GM12872 (cell line): ENCODE data around the gene HOXB5.

Experiments used
- CTCF ChIP-seq: IDR thresholded peaks from 3 replicates; pipeline ENCODE4 v1.5.1; 2011; ENCODE audit warnings: low read depth, mild to moderate bottlenecking, low read length, moderate library complexity; ENCODE audit not compliant: insufficient read depth

The HOXB5 gene

GRCh38 chr17:48606892-48607614 is 13.5 kb upstream of the HOXB5 start:
- no peak for TF ChIP-seq CTCF

DNA sequence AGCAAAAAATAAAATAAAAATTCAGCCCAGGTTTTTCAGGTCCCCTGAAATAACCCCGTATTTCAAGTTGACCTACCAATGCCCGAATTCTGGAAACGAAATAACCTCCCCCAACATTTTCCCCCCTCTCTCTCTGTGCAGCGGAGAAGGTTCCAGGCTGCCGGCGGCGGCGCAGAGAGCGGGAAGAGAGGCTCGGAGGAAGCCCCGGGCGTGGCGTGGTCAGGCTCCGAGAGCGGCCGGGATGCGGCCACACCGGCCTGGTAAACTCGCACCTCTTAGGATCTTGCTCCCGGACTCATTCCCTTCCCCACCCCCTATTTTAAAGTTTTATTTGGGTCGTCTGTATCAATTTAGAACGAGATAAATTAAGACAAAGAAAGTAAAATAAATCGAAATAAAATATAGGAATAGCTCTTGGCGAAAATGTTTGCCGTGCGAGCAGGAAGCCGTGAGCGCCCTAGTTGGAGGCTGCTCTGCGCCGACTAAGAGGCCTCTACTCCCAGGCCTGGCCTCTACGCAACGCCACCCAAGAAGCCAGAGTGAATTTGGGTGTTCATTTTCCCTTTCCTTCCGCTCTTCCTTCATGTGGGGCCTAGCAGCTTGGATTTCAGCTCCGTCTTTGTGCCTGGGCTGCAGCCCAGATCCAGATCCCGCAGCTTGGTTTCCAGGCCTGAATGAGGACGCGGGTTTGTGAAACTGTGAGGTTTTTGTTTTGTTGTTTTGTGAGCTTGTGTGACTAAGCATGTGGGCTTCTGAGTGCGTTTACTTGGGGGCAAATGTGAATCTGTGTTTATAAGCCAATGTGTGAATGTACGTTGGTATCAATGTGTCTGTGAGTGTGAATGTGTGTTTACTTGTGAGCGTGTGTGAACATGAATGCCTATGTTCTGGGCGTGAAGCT is 12.7 kb upstream of the HOXB5 start:
- no peak for TF ChIP-seq CTCF

- no peak for TF ChIP-seq CTCF
Observed at GRCh38 chr17:48605409-48605919, 11.9 kb upstream of the HOXB5 start.

DNA sequence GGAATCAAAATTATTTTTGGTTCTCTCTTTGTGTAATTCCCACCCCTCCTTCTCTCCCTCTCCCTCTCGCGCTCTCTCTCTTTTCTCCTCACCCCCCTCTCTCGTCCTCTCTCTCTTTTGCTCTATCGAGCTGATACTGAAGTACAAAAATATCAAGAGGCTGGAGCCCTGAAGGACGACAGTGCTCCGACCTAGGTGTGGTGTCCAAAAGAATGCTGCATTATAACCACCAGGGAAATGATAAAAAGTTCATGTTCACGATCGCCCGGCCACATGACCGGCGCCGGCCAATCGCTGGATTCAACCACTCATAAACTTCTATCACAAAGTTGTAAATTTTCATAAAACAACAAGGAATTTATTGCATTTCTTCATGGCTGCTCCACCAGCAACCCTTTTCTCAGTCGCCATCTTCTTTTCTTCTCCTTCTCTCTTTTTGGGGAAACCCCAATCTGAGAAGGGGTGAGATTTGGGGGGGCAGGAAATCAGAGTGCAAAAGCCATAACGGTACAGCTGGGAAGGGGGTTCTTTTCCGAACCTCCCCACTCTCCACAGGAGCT is 11.3 kb upstream of the HOXB5 start, which contains the start of gene HOXB6:
Gene HOXB6 (minus strand): TSS at position 217 of the 560 bp plus-strand sequence. CDS start 6,836 bp downstream, outside the sequence.
- TF ChIP-seq CTCF: no peak

DNA sequence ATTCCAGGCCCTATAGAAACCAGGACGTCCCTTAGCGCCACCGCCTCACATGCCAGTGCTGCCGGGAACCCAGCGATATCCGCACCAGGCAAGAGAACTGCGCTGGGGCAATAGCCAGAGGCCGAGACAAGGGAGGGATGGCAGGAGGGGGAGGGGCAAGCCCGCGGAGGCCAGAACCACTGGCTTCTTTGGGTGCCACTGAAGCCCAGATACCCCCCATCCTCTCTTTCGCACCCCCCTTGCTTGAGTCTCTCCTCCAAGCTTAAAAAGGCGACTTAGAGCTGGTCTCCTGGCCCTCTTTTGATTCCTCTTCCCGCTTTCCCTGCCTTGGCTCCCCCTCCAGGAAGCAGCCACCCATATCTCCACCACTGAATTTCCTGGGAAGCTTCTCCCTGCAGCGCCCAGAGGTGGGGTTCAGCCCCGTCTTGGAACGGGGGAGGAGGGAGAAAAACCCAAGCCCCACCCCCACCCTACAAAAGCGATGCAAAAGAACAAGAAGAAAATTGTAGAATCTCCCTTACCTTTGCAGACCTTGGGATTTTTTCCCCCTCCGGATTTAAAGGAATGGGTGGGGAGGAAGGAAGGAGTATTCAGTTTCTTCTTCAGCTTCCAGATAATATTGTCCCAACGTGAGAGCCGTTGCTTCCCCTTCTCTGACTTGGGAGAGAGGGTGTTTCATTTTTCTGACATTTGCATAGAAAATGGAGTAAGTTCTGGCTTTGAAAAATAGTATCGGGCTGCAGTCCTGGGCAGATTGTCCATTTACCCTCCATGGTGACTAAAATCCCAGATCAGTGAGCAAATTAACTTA is 10.6 kb upstream of the HOXB5 start:
- TF ChIP-seq CTCF: no peak

DNA sequence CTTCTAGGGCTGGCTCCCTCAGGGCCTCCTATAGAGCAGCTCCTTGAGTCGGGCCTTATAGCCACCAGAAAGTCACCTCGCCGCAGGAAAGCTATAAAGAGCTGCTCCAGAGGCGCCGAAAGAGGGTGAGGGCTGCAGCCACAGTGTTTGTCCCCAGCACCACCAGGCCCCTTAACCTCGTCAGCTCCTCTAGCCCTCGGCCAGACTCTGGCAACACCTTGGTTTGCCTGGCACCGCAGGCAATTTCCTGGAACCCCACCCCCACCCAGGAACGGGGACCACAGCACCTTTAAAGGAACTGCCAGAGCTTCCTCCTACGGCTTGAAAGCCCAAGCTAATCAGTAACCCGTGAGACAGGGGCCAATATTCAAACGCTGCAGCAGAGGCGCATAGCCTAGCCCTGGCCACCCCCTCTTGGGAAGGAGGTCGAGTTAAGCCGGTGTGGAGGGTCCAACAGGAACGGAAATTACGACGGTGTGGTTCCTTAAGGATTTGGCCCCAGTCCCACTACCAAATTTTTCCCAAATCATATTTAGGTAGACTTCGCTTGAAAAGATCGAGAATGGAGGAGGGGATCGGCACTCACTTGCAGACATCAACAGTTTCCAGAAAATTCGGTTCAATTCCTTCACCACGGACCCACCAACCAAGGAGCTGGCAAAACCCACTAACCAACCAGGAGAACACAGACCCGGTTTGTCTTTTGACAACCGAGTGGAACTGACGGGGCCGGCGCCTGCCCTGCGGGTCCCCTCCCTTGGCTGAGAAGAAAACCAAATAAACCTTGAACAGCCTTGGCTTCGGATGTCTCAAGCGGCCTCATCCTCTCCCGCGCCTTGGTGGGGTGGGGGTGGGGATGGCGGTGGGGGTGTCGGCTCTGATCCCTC is 8.2 kb upstream of the HOXB5 start:
- no peak for TF ChIP-seq CTCF
